Astrocyte of the cerebellum (primary cell): ENCODE data around the gene DHRS7C.
A peak's percentile ranks its signal among the peaks of the same experiment; 100 is the strongest.

Source experiments
- DNase-seq: peaks from one replicate; pipeline ENCODE4 v3.0.0-alpha.2; 2011; ENCODE audit warnings: low read depth
- H3K4me3 ChIP-seq: 2 replicates; pipeline ENCODE4 v1.5.1; 2011; ENCODE audit warnings: mild to moderate bottlenecking, low read depth, low read length, moderate library complexity
- CTCF ChIP-seq: IDR thresholded peaks from 2 replicates; pipeline ENCODE4 v1.5.1; 2012; ENCODE audit warnings: low read length, low read depth, moderate library complexity, mild to moderate bottlenecking; ENCODE audit errors: missing control alignments
- in situ Hi-C: cut with HindIII; loops from 2 replicates; pipeline ENCODE4 v1.10.0; 2017; ENCODE audit warnings: low sequenced_read_pairs

DHRS7C gene

GRCh38 chr17:9729735-9730420 is 61.5 kb downstream of the DHRS7C start:
- DNase-seq, result no peak
- H3K4me3 ChIP-seq, result no peak overlapping the region
- in situ Hi-C loops, result no loop called here
- TF ChIP-seq CTCF, result no peak

GRCh38 chr17:9729034-9729650 is 62.2 kb downstream of the DHRS7C start:
- in situ Hi-C loops, result no loop called here
- H3K4me3 ChIP-seq, result no peak overlapping the region
- TF ChIP-seq CTCF, result peak; percentile 100
- DNase-seq, result peak; percentile 49

- H3K4me3 ChIP-seq, result no peak overlapping the region
- in situ Hi-C loops, result no loop called here
- TF ChIP-seq CTCF, result no peak
- no peak for DNase-seq
These were observed 62.8 kb downstream of the DHRS7C start for GRCh38 chr17:9728564-9728963.

- DNase-seq, result no peak
- in situ Hi-C loops, result no loop called here
- no peak overlapping the region for H3K4me3 ChIP-seq
- TF ChIP-seq CTCF, result no peak
These were observed 63.4 kb downstream of the DHRS7C start for GRCh38 chr17:9728005-9728404.

GRCh38 chr17:9726291-9726690 is 65.1 kb downstream of the DHRS7C start:
- in situ Hi-C loops, result no loop called here
- DNase-seq, result no peak
- H3K4me3 ChIP-seq, result no peak overlapping the region
- TF ChIP-seq CTCF, result no peak

- peak; percentile 32 for DNase-seq
- TF ChIP-seq CTCF, result peak; percentile 65
- in situ Hi-C loops, result no loop called here
- H3K4me3 ChIP-seq, result no peak overlapping the region
These were observed 65.8 kb downstream of the DHRS7C start for GRCh38 chr17:9725575-9725974.
